Measurements from ENCODE around the gene ADGRG6.

- TF ChIP-seq POLR2A (IDR thresholded peaks at IDR 0.05; ENCODE audit: low read length) (no peak), GATA1 (IDR thresholded peaks at IDR 0.05; ENCODE audit: low read depth, low read length) (no peak)
Measured at GRCh38 chr6:142296975-142297604, 4.7 kb upstream of the ADGRG6 start.
